Activated T-cell treated with anti-CD3 and anti-CD28 coated beads for 1 hour (primary cell): ENCODE data around the gene KLHDC7B.

Source experiments
- DNase-seq: peaks from one replicate; pipeline ENCODE4 v3.0.0-alpha.2; 2020; ENCODE audit warnings: low read depth

The KLHDC7B gene

DNA sequence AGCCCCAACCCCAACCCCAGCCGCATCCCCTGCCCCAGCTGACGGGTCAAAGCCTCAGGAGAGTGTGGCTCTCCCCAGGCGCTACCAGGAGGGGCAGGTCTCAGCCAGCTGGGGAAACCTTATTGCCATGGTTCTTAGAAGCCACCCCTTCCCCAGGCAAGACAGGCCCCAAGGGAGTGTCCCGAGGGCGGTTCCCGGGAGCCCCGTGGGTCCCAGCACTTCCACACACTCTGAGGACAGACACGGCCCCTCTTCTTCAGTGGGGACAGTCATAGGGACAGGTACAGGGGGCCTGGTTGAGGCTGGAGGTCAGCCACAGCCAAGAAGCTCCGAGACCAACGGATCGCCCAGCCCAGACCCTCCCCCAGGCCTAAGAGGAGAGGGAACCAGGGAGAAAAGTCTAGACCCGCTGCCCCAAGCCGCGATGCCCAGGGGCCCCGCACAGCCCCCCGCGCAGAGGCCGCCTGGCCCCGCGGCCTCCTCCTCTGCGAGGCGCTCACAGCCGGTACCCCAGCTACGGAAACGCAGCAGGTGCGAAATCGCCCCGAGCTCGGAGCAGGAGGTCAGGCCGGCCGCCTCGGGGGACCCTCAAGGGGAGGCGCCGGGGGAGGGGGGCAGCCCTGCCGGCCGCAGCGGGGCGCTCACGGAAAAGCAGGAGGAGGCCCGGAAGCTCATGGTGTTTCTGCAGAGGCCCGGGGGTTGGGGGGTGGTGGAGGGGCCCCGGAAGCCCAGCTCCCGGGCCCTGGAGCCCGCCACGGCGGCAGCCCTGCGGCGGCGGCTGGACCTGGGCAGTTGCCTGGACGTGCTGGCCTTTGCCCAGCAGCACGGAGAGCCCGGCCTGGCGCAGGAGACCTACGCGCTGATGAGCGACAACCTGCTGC lies 2.6 kb downstream of the KLHDC7B start:
- DNase-seq = peak; percentile 52

DNA sequence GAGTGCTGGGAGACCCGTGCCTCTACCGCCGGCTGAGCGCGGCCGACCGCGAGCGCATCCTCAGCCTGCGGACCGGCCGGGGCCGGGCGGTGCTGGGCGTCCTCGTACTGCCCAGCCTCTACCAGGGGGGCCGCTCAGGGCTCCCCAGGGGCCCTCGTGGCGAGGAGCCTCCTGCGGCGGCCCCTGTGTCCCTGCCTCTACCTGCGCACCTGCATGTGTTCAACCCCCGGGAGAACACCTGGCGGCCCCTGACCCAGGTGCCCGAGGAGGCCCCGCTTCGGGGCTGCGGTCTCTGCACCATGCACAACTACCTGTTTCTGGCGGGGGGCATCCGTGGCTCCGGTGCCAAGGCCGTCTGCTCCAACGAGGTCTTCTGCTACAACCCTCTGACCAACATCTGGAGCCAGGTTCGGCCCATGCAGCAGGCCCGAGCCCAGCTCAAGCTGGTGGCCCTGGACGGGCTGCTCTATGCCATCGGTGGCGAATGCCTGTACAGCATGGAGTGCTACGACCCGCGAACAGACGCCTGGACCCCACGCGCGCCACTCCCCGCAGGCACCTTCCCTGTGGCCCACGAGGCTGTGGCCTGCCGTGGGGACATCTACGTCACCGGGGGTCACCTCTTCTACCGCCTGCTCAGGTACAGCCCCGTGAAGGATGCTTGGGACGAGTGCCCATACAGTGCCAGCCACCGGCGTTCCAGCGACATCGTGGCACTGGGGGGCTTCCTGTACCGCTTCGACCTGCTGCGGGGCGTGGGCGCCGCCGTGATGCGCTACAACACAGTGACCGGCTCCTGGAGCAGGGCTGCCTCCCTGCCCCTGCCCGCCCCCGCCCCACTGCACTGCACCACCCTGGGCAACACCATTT lies 3.5 kb downstream of the KLHDC7B start:
- DNase-seq = no peak

DNA sequence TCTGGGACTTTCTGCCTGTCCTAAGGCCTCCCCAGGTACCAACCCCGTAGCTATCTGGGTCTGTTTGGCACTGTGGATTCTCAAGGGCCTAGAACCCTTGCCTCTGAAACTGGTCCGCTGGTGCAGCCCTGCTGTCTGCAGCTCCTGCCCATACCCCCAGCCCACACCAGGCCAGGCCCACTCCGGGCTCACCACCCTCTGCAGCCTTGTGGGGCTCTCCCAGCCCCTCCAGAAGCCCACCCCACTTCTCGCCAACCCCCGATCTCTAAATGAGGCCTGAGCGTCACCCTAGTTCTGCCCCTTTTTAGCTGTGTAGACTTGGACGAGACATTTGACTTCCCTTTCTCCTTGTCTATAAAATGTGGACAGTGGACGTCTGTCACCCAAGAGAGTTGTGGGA lies 4.7 kb downstream of the KLHDC7B start:
- DNase-seq = no peak

DNA sequence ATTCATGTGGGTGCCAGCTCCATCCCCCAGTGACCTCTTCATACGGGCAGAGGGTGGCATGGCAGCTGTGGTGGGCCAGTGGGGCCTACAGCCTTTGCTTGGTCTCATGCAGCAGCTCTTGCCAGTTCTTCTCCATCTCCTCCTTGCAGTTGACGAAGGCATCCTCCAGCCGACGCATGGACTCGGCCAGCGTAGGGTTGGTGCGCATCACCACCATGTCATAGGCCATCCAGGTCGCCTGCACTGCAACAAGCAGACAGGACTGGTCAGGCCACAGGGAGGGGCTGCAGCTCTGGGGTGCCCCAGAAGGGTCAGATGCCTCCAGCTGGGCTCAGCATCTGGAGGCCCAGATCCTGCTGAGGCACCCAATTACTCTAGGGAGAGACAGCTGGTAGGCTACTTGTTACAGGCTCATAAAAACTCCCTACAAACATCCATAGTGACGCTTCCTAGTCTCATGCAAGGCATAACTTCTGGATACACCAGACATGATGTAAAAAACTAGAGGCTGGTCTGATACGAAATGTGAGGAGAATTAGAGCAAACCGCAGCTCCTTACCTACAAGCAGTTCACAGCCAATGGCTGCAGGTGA lies 5.6 kb downstream of the KLHDC7B start:
- DNase-seq = no peak

DNA sequence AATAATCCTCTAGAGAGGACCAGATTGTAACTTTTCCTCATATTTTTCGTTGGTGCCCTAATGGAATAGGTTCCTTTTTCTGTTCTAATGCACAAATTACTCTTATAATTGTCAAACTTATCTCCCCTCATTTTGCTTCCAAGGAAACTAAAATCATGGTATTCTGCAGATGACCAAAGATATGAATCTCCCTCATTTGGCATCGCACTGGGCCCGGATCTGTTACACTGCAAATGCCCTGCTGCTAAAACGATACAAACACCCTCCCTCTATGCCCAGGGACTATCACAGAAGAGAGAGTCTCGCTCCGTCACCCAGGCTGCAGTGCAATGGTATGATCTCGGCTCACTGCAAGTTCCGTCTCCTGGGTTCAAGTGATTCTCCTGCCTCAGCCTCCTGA lies 7.6 kb downstream of the KLHDC7B start:
- DNase-seq = no peak

DNA sequence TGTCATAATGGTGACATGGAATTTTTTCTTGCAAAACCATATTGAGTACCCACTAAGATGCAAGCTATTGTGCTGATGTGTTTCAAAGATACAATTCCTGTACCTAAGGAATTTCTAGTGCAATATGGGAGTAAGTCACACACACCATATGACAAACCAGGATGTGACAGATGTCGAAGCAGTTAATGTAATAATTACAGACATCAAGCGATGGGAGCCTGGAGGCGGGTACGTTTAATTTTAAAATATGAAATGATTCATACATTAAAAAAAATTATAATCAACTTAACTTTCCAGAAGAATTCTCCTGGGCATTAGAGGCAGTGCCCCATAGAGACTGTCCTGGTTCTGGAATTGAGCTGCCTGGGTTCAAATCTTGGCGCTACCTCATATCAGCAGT lies 11.0 kb downstream of the KLHDC7B start:
- DNase-seq = no peak

DNA sequence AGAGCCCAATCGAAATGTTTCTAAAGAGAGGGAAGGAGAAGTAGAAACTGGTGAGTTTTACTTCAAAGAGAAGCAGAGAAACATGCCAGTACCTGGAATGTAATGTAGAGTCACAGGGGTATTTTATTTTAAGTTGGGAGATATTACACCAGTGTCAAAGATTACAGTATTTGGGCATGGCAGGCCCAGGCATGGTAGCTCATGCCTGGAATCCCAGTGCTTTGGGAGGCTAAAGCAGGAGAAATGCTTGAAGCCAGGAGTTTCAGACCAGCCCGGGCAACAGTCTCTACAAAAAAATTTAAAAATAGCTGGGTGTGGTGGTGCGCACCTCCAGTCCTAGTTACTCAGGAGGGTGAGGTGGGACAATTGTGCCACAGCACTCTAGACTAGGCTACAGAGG lies 14.3 kb downstream of the KLHDC7B start:
- no peak for DNase-seq

DNA sequence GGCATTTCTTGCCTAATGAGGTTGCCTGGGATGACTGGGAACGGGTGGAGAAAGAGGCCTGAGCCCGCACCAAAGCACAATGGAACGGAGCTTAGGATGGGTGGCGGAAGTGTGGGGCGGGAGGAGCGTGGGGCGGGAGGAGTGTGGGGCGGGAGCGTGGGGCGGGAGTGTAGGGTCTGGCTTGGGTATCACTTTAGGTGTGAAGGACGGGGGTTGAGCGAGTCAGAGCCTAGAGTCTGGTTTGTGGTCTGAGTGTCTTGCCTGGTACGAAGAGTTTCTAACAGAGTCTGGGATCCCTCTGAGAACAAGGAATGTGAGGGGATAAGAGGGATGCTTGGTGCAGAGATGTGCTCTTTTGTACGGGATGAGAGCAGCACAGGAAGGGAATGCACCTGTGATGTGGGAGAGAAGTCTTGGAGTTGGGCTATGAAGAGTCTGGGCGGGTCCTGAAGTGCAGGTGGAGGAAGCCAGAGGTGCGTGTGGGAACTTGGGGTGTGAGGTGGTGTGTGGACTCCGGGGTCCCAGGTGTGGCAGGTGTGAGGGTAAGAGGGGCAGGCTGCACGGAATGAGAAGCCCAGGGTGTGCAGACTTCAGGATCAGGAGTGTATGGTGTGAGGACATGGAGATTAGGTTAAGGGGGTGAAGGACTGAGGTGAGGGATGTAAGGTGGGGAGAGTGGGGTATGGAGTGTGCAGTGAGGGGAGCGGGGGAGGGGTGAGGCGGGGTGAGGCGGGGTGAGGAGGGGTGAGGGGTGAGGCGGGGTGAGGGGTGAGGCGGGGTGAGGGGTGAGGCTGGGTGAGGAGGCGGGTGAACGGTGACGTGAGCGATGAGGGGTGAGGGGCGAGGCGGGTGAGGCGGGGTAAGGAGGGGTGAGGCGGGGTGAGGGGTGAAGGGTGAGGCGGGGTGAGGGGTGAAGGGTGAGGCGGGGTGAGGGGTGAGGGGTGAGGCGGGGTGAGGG lies 16.0 kb downstream of the KLHDC7B start:
- no peak for DNase-seq

DNA sequence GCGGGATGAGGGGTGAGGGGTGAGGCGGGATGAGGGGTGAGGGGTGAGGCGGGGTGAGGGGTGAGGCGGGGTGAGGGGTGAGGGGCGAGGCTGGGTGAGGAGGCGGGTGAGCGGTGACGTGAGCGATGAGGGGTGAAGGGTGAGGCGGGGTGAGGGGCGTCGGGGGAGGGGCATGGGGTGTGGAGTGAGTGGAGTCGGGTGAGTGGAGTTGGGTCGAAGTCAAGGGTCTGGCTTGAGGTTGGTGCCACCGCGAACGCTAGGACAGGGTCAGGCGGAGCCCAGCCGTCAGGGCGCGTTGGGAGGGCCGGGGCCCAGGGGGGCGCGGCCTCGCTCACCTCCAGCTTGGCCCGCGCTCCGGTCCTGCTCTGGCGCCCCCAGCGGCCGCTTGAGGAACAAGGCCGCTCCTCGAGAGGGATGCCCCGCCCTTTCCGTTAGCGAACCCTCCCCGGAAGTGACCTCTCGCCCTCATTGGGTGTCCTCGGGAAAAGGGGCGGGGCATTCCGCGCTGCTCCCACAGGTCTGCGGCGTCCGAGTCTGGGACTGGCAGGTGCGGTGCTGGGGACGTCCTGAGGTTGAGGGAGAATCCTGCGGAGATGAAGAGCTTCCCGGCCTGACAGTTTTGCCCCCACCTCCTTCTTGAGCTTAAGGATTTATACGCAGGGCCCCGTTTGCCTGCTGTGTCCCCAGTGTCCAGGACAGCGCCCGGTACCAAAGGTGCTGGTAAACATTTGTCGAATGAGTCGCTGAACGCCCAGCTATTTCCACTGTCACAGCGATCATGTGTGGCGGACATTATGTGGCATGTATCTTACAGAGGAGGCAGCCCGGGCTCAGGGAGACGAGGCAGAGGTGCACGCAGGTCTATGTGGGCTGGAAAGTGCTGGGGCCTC lies 17.1 kb downstream of the KLHDC7B start, which contains the start of gene SYCE3:
Gene SYCE3 (minus strand): TSS at position 397 of the 890 bp plus-strand sequence. CDS start 6,514 bp downstream, outside the sequence.
- peak; percentile 98 for DNase-seq

DNA sequence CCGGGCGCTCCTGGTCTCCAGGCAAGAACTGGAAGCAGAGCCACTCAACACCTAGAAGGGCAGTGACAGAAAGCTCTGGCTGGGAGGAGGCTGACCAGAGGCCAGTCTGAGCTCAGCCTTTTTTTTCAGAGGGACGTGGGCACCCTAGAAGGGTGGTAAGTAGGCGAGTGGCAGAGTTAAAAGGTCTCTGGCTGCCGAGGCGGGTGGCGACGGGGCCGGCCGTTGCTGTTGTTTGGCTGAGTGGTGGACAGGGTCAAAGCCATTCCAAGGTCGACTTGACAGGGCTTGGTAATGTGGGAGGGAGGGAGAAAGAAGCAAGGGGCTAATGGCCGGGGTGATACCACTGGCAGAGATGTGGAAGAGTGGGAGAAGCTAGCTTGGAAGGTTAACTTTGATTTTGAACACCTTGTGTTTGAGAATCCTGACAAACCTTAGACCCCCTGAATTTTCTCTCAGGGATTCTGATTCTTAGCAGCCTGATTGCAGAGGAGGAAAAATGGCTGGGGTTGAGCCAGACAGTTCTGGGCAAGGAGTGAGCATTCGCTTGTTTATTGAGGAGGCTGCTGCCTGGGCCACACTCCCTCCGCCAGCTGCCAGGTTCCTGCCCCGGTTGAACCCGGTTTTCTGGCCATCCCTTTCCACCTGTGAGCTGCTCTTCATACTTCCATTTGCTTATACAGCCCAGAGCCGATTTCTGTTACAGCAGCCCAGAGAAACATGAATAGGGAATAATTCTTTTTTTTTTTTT lies 17.9 kb downstream of the KLHDC7B start:
- no peak for DNase-seq

DNA sequence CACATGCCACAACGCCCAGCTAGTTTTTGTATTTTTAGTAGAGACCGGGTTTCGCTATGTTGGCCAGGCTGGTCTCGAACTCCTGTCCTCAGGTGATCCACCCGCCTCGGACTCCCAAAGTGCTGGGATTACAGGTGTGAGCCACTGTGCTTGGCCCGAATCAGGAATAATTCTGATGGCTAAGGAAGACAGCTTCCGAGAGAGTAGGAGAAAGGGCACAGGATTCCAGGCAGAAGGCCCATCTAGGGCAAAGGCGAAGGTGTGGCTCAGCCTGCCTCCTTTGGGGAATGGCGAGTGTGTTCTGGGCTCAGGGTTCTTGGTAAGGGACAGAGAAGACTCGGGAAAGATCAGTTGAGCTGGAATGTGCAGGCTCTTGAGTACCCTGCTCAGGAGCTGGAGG lies 18.6 kb downstream of the KLHDC7B start:
- no peak for DNase-seq

DNA sequence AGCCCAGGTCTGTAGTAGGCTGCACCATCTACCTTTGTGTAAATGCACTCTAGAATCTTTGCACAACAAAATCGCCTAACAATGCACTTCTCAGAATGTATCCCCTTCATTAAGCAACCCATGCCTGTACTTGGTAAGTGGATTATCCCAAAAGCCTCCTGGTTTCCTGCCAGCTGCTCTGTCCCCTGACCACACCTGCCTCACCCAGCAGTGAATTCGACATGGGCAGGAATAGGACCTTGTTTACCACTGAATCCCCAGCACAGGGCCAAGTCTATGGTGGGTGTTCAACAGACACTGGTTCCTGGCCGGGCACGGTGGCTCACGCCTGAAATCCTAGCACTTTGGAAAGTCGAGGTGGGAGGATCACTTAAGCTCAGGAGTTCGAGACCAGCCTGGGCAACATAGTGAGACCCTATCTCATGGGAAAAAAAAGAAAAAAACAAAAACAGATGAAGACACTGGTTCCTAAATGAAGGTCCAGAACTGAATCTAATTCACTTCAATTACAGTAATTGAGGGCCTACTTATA lies 22.1 kb downstream of the KLHDC7B start:
- DNase-seq = no peak

DNA sequence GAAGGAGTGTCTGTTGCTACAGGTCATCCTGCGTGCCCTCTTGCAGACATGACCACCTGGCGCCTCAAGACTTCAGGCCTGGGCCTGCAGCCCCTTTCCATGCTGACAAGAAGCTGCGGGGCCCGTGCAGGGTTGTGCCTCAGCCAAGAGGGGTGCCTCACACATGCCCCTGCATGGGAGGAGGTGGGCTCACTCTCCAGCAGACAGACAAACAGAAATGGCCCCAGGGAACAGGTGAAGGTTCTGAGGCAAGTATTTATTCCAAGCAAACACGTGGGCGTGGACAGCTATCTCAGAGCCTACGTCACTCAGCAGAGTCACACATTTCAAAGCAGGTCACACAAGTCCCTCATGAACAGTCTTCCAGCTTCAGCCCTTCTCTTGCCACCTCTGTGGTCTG lies 22.9 kb downstream of the KLHDC7B start:
- no peak for DNase-seq

DNA sequence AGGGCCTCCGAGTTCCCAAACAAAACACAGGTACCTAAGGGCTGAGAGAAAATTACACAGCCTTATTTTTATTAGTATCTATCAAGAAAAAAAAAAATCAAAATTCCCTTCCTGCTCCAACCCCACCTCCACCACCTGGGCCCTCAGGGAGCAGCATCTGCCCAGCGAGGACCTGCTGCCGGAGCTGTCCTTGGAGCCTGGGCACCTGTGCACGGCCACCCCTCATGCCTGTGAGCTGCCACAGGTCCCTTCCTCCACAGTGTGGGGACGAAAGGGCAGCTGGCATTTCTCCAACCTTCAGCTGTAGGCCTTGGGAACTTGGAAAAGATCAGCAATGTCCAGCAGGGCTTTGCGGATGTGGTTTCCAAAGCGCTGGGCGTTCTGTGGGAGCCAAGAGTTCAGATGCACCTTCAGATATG lies 23.4 kb downstream of the KLHDC7B start:
- DNase-seq = no peak

DNA sequence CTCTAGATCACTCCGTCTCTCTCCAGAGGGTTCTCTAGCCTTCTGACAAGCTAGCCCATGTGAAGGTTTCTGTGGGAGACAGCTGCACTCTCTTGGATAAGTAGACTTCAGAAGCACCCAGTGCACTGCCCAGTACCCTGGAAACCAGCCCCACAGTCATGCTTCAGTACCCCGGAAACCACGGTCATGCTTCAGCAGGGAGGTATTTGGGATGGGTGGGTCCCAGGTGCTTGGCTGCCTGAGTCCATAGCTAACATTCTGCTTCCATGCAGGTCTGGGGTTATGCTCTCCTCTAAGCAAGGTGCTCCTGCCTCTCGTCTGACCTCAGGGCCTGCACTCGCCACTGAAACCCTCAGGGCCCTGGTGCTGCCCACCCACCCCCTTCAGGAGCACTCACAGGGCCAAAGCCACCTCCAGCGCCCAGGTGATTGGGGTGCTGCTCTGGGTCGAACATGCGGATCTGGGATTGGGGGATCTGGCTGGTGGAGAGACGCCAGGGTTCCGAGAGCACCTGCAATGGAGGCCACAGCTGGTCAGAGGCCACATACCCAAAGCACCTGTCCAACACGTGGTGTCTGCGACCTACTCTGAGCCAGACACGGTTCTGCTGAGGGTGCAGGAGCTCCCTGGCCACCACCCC lies 24.3 kb downstream of the KLHDC7B start:
- no peak for DNase-seq

DNA sequence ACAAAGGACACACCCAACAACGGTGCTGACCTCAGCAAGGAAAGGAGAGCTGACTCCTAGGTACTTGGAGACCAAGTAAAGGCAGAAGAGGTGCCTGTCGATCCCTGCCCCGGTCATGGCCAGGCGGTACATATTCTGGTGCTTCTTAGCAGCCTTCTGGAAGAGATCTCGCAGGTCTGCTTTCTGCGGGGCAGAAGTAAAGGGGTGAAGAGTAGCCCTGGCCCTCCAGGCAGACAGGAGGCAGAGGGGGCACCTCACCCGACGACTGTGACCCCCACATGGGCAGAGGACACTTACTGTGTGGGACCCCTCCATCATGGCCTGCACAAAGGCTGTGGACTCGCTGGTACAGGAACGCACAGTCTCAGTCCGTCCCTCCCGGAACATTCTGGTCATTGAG lies 25.2 kb downstream of the KLHDC7B start:
- no peak for DNase-seq

DNA sequence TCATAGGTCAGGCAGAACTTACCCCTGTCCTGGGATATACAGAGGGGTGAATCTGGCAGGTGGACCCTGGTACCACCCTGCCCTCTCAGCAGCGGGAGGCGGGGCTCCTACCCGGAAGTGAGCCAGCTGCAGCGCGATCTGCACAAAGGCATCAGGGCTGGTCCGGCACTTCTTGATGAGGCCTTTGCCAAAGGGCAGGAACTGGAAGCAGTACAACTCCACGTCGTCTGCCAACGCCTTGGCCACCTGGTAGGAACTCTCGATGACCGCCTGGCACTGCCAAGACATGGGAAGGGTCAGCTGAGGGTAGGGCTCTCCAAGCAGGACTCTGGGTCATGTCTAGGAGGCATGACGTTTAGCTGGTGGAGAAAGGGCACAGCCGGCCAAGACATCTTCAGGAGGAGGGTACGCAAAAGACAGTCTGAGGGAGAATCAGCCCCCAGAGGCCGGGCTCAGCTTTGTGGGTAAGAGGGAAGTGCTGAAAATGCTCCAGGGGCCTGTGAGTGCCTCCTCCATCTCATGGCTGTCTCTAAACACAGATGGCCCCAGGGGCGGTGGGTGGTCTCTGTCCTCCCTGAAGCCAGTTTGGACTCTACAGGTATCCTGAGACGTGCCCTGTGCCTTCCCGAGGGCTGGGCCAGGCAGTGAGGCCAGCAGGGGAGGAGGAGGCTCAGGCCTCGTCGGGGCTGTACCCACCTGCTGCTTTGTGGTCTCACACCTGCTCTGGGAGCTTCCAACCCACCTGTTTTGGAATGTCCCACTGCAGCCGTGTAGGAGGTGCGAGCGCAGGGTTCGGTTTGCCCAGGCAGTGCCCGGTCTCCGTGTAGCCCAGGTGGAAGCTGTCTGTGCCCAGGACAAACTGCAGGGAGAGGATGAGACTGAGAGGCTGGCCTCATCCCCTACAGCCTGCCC lies 25.8 kb downstream of the KLHDC7B start:
- DNase-seq = no peak

DNA sequence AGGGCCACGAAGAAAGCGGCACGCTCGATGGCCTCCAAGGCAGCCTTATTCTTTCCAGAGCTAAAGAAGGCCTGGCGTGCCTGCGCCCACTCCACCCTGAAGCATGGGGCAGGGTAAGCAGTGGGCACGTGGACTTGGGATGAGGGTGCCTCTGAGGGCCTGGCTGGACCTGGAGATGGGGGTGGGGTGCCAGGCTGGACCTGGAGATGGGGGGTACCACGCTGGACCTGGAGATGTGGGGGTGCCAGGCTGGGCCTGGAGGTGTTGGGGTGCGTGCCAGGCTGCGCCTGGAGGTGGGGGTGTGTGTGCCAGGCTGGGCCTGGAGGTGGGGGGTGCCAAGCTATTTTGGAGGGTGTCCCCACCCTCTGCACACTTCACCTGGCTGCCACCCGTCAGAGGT lies 27.3 kb downstream of the KLHDC7B start:
- no peak for DNase-seq
